GM12891 (cell line): ENCODE results near the gene OR7C2.

Source experiments
- POLR2A ChIP-seq: IDR thresholded peaks from 2 replicates; pipeline ENCODE4 v1.6.1; 2011; ENCODE audit warnings: low read depth, low read length, control low read depth
- POLR2AphosphoS5 ChIP-seq: IDR thresholded peaks from 2 replicates; pipeline ENCODE4 v1.6.1; 2011; ENCODE audit warnings: low read depth, low read length, control low read depth
- TAF1 ChIP-seq: IDR thresholded peaks from 2 replicates; pipeline ENCODE4 v1.6.1; 2011; ENCODE audit warnings: low read depth, low read length, control low read depth

- TF ChIP-seq POLR2A (no peak), POLR2AphosphoS5 (no peak), TAF1 (no peak)
Observed at GRCh38 chr19:14906711-14907110, 34.6 kb upstream of the OR7C2 start.
